ENCODE data around the gene CRYBA4. TPM values are rescaled to one million over a fixed set of nuclear protein-coding genes. Genes with fewer than 3 reads are reported as not detected.

The CRYBA4 gene
- total RNA-seq, 2 donors from 2014 or later, result 1.2 TPM; not detected in 1

DNA sequence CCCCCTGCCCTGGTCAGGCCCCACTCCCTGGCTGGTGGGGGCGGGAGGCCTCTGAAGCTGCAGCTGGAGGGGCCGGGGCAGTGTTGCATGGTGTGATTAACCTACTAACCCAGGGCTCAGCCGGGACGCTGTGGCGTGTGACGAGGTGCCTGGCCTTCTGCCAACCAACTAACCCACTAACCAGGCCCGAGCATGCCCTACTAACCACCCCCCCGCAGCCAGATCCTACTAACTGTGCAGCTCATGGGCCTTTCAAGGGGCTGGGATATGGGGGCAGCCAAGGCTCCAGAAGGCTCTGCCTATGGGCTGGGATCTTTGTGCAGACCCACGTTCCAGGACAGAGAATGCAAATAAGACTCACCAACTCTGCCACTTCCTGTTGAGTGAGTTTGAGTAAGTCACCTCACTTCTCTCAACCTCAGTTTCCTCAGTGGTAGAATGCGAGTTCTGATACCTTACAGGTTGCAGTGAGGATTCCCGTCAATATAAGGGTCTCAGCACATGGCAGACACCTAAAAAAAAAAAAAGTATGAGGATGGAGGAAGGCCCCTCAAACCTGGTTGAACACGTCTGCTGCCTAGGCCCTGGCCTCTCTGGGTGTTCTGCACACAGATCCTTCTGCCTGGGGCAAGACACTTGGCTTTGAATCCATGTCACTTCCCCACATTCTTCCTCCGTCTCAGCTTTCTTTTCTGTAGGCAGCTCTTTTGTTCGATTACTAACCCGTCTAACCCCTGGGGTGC, 49.7 kb downstream of the CRYBA4 start:
- peaks cover 47% of the 10 kb centered on the region for H3K36me3 Mint-ChIP-seq (ENCODE audit: low read depth)
- no peaks in the 10 kb centered on the region for H3K9me3 Mint-ChIP-seq

DNA sequence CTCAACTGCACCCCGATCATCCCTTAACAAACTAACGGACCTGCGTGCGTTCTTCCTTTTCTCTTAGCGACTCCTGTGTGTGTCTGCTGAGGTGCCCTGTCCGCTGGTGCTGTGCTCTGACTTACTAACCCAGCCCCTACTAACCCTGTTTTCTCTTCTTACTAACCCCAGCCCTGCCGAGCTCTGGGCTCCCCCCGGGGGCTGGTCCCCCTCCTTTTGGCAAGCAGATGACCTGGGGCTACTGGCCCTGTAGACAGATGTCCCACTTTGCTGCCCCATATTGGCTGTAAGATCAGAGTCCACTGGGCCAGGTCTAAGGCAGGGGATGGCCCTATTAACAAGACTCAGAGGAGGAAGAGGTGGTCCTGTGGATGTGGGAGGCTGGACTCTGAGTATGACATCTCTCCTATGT, 50.3 kb downstream of the CRYBA4 start:
- Mint-ChIP-seq H3K9me3 (no peaks in the 10 kb centered on the region), H3K36me3 (ENCODE audit: low read depth) (peaks cover 51% of the 10 kb centered on the region), H3K27me3 (no peaks in the 10 kb centered on the region), H3K4me3 (peak overlapping the region; percentile 90), H3K4me1 (peaks cover 51% of the 10 kb centered on the region), H3K27ac (peak overlapping the region; percentile 93)
- ATAC-seq (replicated peaks), result peak; percentile 17

More for the DNA sequence above, 49.7 kb downstream of the CRYBA4 start:
- peak; percentile 65 for ATAC-seq (replicated peaks)
- Mint-ChIP-seq H3K4me3 (peak overlapping the region; percentile 90), H3K27ac (peak overlapping the region; percentile 93), H3K4me1 (peaks cover 51% of the 10 kb centered on the region), H3K27me3 (no peaks in the 10 kb centered on the region)

DNA sequence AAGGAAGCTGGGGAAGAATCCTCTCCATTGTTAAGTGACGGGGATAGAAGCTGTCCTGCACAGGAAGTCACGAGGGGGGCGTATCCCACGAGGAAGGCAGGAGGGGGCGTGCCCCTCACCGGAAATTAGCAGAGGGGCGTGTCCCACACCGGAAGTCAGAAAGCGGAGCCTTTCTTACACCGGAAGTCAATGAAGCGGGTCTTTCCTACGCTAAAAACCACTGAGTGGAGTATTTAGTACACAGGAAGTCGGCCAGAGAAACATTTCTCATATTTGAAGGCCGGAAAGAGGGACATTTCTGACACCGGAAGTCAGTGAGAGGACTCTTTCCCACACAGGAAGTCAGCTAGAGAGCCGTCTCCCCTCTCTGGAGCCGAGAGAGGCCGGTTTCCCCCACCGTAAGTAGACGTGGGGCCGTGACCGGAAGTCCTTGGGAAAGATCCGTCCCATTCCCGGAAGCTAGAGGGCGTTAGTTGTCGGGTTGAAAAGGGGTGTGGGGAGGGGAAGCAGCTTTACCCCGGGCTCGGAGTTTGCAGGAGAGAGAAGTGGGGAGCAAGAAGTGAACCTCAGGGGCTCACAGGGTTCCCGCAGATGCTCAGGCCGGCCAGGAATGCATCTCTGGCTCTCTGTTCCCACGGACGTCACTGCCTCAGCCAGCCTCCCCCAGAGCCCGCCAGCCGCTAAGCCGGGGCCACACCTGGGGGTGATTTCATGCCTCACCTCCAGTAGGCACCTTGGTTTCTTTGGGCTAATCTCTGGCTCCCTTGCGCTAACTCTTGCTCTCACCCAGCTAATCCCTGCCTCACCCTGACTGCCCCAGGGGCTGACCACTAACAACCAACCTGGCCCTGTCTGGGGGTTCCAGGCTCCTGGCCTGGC, 51.1 kb downstream of the CRYBA4 start:
- peak overlapping the region; percentile 93 for H3K27ac Mint-ChIP-seq
- H3K36me3 Mint-ChIP-seq (ENCODE audit: low read depth), result peaks cover 45% of the 10 kb centered on the region
- peaks cover 55% of the 10 kb centered on the region for H3K4me1 Mint-ChIP-seq
- no peaks in the 10 kb centered on the region for H3K9me3 Mint-ChIP-seq
- peak; percentile 70 for ATAC-seq (replicated peaks)
- H3K4me3 Mint-ChIP-seq, result peak overlapping the region; percentile 90
- no peaks in the 10 kb centered on the region for H3K27me3 Mint-ChIP-seq

GRCh38 chr22:26673486-26673885, 51.7 kb downstream of the CRYBA4 start:
- peak; percentile 20 for ATAC-seq (replicated peaks)
- Mint-ChIP-seq H3K4me3 (peak overlapping the region; percentile 90), H3K4me1 (peaks cover 62% of the 10 kb centered on the region), H3K36me3 (ENCODE audit: low read depth) (peaks cover 48% of the 10 kb centered on the region), H3K9me3 (no peaks in the 10 kb centered on the region), H3K27ac (peak overlapping the region; percentile 93), H3K27me3 (no peaks in the 10 kb centered on the region)

DNA sequence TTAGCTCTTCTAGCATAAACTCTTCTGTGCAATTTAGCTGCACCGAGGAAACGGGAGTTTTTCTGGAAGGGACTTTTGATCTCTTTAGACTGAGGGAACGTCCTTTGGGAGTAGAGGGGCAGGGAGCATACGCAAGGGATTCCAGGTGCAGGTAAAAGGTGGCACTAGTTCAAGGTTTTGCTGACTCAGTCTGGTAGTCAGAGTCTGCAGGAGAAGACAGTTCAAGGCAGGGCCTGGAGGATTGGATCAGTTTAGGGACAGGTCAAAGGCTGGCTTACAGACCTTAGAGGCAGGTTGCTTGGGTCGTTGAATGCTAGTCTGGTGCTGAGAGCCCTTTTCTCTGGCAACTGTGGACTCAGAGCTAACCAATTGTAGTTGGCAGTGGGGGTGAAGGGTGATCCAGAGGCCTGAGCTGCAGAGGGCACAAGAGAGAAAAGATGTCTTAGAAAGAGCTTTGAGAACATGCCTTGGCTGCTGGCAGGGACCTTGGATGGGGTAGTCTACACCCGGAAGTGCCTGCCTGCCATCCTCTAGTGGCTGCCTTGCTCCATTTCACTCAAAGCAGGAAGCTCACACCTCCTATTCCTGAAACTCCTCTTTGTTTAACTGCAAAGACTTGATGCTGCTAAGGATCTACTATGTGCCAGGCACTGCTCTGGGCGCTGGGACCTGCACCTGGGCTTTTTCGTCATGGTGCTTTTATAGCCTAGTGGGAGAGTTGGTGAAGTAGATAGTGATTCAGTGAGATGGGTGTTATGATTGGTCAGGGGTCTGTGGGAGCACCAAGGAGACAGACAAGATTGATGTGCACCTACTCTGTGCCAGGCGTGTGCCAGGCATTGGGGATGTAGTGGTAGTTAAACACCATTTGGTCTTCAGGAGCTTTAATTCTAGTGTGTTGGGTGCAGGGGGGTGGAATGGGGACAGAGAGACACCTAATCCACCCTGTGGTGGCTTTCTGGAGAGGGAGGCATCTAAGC, 52.7 kb downstream of the CRYBA4 start:
- H3K36me3 Mint-ChIP-seq (ENCODE audit: low read depth), result peaks cover 56% of the 10 kb centered on the region
- H3K27me3 Mint-ChIP-seq, result no peaks in the 10 kb centered on the region
- peaks cover 66% of the 10 kb centered on the region for H3K4me1 Mint-ChIP-seq
- peak overlapping the region; percentile 93 for H3K27ac Mint-ChIP-seq
- H3K9me3 Mint-ChIP-seq, result no peaks in the 10 kb centered on the region
- no peak for ATAC-seq (replicated peaks)
- H3K4me3 Mint-ChIP-seq, result peak overlapping the region; percentile 90

- peak overlapping the region; percentile 93 for H3K27ac Mint-ChIP-seq
These were observed 54.0 kb downstream of the CRYBA4 start for GRCh38 chr22:26675687-26676268.

DNA sequence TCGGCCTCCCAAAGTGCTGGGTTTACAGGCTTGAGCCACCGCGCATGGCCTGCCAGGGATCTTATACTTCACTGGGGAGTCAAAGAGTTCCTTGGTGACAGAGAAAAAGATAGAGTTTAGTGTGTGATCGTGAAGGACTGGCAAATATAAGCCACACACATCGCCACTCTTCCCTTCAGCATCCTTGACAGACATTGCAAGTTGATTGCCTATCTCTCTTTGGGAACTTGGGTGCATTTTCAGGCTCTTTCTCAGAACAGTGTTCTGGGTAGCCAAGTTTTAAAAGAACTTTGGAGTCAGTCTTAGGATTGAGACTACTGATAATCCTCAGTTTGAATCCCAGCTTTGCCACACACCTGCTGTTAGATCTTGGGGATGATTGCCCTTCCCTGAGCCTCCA, 55.5 kb downstream of the CRYBA4 start:
- Mint-ChIP-seq H3K27me3 (no peaks in the 10 kb centered on the region), H3K4me3 (peak overlapping the region; percentile 29), H3K36me3 (ENCODE audit: low read depth) (peaks cover 83% of the 10 kb centered on the region), H3K4me1 (peaks cover 48% of the 10 kb centered on the region), H3K27ac (peak overlapping the region; percentile 5), H3K9me3 (no peaks in the 10 kb centered on the region)
- no peak for ATAC-seq (replicated peaks)

More at GRCh38 chr22:26675687-26676268, 54.0 kb downstream of the CRYBA4 start:
- Mint-ChIP-seq H3K36me3 (ENCODE audit: low read depth) (peaks cover 69% of the 10 kb centered on the region), H3K4me1 (peaks cover 61% of the 10 kb centered on the region), H3K27me3 (no peaks in the 10 kb centered on the region), H3K4me3 (peak overlapping the region; percentile 90), H3K9me3 (no peaks in the 10 kb centered on the region)
- no peak for ATAC-seq (replicated peaks)

DNA sequence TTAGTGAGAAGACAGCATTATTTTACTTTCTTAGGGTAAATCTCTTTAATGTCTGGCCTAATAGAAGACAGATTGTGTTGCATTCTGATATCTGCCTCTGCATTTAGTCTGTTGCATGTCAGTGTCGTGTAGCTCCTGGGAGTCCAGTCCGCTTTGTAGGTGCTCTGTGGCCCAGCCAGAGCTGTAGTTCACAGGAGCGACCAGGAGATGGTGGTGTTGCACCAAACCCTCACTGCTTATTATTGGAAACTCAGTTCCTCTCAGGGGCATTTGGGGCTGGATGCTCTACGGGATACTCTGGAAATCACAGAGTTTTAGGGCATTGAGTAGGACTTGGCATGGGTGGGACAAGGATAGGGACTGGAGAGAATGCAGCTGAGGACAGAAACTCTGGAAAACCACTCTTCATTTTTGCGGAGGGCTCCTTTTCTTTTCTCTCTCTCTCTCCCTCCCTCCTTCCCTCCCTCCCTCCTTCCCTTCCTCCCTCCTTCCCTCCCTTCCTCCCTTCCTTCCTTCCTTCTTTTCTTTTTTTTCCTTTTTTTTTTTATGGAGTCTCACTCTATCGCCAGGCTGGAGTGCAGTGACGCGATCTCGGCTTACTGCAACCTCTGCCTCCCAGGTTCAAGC, 57.4 kb downstream of the CRYBA4 start:
- Mint-ChIP-seq H3K36me3 (ENCODE audit: low read depth) (peaks cover 86% of the 10 kb centered on the region), H3K27me3 (no peaks in the 10 kb centered on the region), H3K9me3 (no peaks in the 10 kb centered on the region), H3K4me3 (peak overlapping the region; percentile 4), H3K4me1 (peaks cover 49% of the 10 kb centered on the region), H3K27ac (no peak overlapping the region)
- peak; percentile 70 for ATAC-seq (replicated peaks)

Other genes with a start within 250 kb of the CRYBA4 start
- gene ASPHD2, start 192.7 kb upstream of the CRYBA4 start, total RNA-seq, result 10 to 100 TPM; 13.2 to 20.2 TPM
- gene HPS4, start 138.2 kb upstream of the CRYBA4 start, total RNA-seq, result 10 to 100 TPM; 36.4 to 56.3 TPM
- 10 to 100 TPM; 22.2 to 40.3 TPM for gene SRRD, start 138.1 kb upstream of the CRYBA4 start, total RNA-seq
- 10 to 100 TPM; 44.8 to 50.4 TPM for gene TFIP11, start 109.5 kb upstream of the CRYBA4 start, total RNA-seq
- gene TPST2, start 31.8 kb upstream of the CRYBA4 start, total RNA-seq, result 10 to 100 TPM; 23.2 to 27.5 TPM
- gene CRYBB1, start 3.9 kb upstream of the CRYBA4 start, total RNA-seq, result not detected
- gene MIAT, start 35.6 kb downstream of the CRYBA4 start, total RNA-seq, result 100 to 1,000 TPM in 1 of 2 donors, 10 to 100 TPM in 1; 81.2 to 166 TPM